Peyer's patch (tissue), 4 donors: ENCODE results near the gene SCARF2. TPM values are rescaled to one million over a fixed set of nuclear protein-coding genes. Genes with fewer than 3 reads are reported as not detected.

Experiments
- DNase-seq, 3 donors: peaks; one replicate each; pipeline ENCODE4 v3.0.0-alpha.2; 2017 to 2019
- H3K27ac ChIP-seq, 4 donors: fragments of 200-600 bp; sonication (generic); one replicate each; pipeline ENCODE4 v1.5.1; 2016 to 2019
- H3K27me3 ChIP-seq, 2 donors: fragments of 200-600 bp; sonication (generic); one replicate each; pipeline ENCODE4 v1.5.1; 2019
- H3K36me3 ChIP-seq, 3 donors: fragments of 200-600 bp; sonication (generic); one replicate each; pipeline ENCODE4 v1.5.1; 2016 to 2019
- H3K4me1 ChIP-seq, 4 donors: fragments of 200-600 bp; sonication (generic); one replicate each; pipeline ENCODE4 v1.5.1; 2016 to 2019
- H3K4me3 ChIP-seq, 4 donors: fragments of 200-600 bp; sonication (generic); 1 replicate in 3 of 4; 2 replicates in 1 of 4; pipeline ENCODE4 v1.5.1; 2016 to 2019; ENCODE audit warnings: mild to moderate bottlenecking in 1 of 4
- H3K9me3 ChIP-seq, 4 donors: fragments of 200-600 bp; sonication (generic); one replicate each; pipeline ENCODE4 v1.5.1; 2016 to 2019; ENCODE audit warnings: mild to moderate bottlenecking in 1 of 4
- CTCF ChIP-seq, 6 experiments: fragments of 450-650 bp in 4 of 6; fragments of 200-600 bp in 2 of 6; sonication (generic) in 1 of 6; IDR thresholded peaks; one replicate each; pipeline ENCODE4 v1.5.1; 2017 to 2019; ENCODE audit warnings: antibody characterized with exemption in 6 of 6, mild to moderate bottlenecking in 3 of 6, moderate library complexity in 1 of 6
- POLR2A ChIP-seq, 2 donors: fragments of 450-650 bp; IDR thresholded peaks; one replicate each; pipeline ENCODE4 v1.5.1; 2017; ENCODE audit warnings: antibody characterized with exemption in 2 of 2, mild to moderate bottlenecking in 2 of 2, moderate library complexity in 2 of 2
- total RNA-seq, 4 donors: library from RNA; depleted of rRNA; stranded (reverse); fragments of >200 nt; gene quantifications; one replicate each; pipeline ENCODE4 v1.1.0, GENCODE V29; 2016

The SCARF2 gene
- total RNA-seq, 4 donors from 2014 or later = 3.5 to 8.3 (median 5.2) TPM

GRCh38 chr22:20398420-20398819 is 39.2 kb downstream of the SCARF2 start:
- H3K27ac ChIP-seq = no peak overlapping the region
- no peaks in the 10 kb centered on the region for H3K9me3 ChIP-seq
- no peak overlapping the region for H3K4me3 ChIP-seq
- no peaks in the 10 kb centered on the region for H3K27me3 ChIP-seq
- peaks cover 0 to 5% (median 0%) of the 10 kb centered on the region in 3 donors for H3K36me3 ChIP-seq
- H3K4me1 ChIP-seq = peaks cover 0 to 13% (median 8%) of the 10 kb centered on the region in 4 donors
- no peak for DNase-seq
- TF ChIP-seq CTCF (IDR thresholded peaks at IDR 0.05) (no peak), POLR2A (IDR thresholded peaks at IDR 0.05) (no peak)

GRCh38 chr22:20397498-20397897 is 40.1 kb downstream of the SCARF2 start:
- no peak for DNase-seq
- Histone ChIP-seq H3K4me1 (peaks cover 0 to 15% (median 8%) of the 10 kb centered on the region in 4 donors), H3K9me3 (no peaks in the 10 kb centered on the region), H3K27ac (no peak overlapping the region), H3K36me3 (peaks cover 0 to 5% (median 0%) of the 10 kb centered on the region in 3 donors), H3K4me3 (no peak overlapping the region), H3K27me3 (no peaks in the 10 kb centered on the region)
- no peak for TF ChIP-seq CTCF (IDR thresholded peaks at IDR 0.05)
- no peak for TF ChIP-seq POLR2A (IDR thresholded peaks at IDR 0.05)

GRCh38 chr22:20396639-20397038 is 41.0 kb downstream of the SCARF2 start:
- no peak overlapping the region for H3K4me3 ChIP-seq
- H3K4me1 ChIP-seq = peaks cover 0 to 15% (median 8%) of the 10 kb centered on the region in 4 donors
- TF ChIP-seq CTCF (IDR thresholded peaks at IDR 0.05) = no peak
- no peak for TF ChIP-seq POLR2A (IDR thresholded peaks at IDR 0.05)
- no peaks in the 10 kb centered on the region for H3K27me3 ChIP-seq
- peaks cover 0 to 5% (median 0%) of the 10 kb centered on the region in 3 donors for H3K36me3 ChIP-seq
- H3K9me3 ChIP-seq = no peaks in the 10 kb centered on the region
- no peak overlapping the region for H3K27ac ChIP-seq
- DNase-seq = no peak

GRCh38 chr22:20395907-20396287 is 41.7 kb downstream of the SCARF2 start:
- Histone ChIP-seq H3K27ac (no peak overlapping the region), H3K4me3 (no peak overlapping the region), H3K9me3 (no peaks in the 10 kb centered on the region), H3K36me3 (peaks cover 0 to 4% (median 0%) of the 10 kb centered on the region in 3 donors), H3K27me3 (no peaks in the 10 kb centered on the region), H3K4me1 (peaks cover 0 to 15% (median 8%) of the 10 kb centered on the region in 4 donors)
- TF ChIP-seq CTCF (IDR thresholded peaks at IDR 0.05) (no peak), POLR2A (IDR thresholded peaks at IDR 0.05) (no peak)
- DNase-seq = no peak

- no peak overlapping the region for H3K27ac ChIP-seq
- no peaks in the 10 kb centered on the region for H3K27me3 ChIP-seq
- TF ChIP-seq POLR2A (IDR thresholded peaks at IDR 0.05) = no peak
- TF ChIP-seq CTCF (IDR thresholded peaks at IDR 0.05) = no peak
- H3K9me3 ChIP-seq = no peaks in the 10 kb centered on the region
- H3K4me3 ChIP-seq = peak overlapping the region in 1 of 4 donors; percentile 81
- H3K4me1 ChIP-seq = peaks cover 0 to 15% (median 8%) of the 10 kb centered on the region in 4 donors
- no peaks in the 10 kb centered on the region for H3K36me3 ChIP-seq
- no peak for DNase-seq
These were observed 42.3 kb downstream of the SCARF2 start for GRCh38 chr22:20395181-20395906.
